GM19397 (cell line): ENCODE data around the gene PEX13.

Experiments
- ATAC-seq: cut with Tn5 transposase; IDR thresholded peaks from one replicate; pipeline ENCODE4 v1.9.1; 2021; ENCODE audit warnings: mild to moderate bottlenecking, moderate library complexity; ENCODE audit not compliant: unreplicated experiment

PEX13 gene

DNA sequence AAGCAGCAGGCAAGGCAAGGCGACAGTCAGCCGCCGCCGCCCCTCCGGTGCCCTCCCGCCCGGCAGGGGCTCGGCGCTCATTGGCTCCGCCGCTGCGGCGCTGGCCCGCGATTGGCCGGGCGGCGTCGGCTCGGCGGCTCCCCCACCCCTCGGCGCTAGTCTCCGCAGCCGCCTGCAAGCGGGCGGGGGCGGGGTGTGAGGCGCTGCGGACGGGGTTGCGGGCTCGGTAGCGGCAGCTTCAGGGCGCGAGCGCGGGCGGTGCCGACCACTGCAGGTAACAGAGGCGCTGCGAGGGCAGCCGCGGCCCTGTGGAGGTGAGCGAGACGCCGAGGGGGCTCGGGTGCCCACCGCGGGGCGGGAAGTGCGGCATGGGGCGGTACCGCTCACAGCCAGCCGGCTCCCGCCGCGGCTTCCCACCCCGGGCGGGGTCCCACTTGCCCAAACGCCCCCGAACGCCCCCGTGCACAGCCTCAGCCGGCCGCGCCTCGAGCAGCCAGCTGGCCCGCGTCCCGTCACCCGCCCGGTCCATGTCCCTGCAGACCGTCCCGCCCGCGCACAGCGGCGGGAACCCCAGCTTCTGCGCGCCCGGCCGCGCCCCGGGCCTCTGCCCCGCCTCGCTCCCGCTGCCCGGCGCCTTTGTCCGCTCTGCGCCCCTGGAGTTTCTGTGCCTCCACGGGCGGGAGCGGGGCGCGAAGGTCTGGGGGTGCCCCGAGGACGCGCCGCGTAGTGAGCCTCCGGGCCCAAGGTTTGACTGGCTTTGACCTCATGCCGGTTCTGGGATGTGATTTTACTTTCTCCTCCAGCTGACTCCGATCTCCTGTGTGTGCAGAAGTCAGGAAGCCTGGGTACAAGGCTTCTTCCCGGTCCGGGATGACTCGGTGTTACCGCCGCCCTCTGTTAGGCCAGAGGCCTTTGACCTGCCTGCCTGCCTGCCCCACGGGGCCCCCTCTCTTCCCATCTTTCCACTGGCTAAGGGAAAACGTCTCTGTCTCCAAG is 48.5 kb downstream of the PEX13 start, which contains the start of gene SANBR:
Gene SANBR (plus strand): TSS at position 158 of the 996 bp plus-strand sequence. CDS start 4,480 bp downstream, outside the sequence.
- ATAC-seq: peak; percentile 98

DNA sequence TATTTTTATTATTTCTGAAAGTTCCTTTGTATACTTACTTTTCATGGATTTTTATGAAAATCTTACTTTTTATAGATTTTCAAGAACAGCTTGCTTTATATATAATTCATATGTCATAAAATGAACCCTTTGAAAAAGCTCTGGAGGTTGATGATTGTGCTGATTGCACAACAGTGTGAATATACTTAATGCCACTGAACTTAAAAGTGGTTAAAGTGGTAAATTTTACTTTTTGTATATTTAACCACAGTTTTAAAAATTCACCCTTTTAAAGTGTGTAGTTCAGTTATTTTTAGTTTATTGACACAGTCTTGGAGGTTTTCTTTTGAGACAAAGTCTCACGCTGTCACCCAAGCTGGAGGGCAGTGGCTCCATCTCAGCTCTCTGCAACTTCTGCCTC is 56.6 kb downstream of the PEX13 start:
- ATAC-seq: no peak

DNA sequence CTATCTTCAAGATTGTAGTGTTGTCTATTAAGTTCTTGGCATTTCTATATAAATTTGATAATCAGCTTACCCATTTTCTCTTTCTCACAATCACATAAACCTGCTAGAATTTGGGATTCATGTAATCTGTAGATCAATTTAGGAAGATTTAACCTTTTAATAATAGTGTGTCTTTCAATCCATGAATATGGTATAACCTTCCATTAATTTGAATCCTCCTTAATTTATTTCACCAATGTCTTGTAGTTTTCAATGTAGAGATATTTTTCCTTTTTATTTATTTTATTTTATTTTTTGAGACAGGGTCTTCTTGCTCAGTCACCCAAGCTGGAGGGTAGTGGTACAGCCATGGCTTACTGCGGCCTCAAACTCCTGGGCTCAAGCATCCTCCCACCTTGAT is 68.4 kb downstream of the PEX13 start:
- ATAC-seq: no peak

DNA sequence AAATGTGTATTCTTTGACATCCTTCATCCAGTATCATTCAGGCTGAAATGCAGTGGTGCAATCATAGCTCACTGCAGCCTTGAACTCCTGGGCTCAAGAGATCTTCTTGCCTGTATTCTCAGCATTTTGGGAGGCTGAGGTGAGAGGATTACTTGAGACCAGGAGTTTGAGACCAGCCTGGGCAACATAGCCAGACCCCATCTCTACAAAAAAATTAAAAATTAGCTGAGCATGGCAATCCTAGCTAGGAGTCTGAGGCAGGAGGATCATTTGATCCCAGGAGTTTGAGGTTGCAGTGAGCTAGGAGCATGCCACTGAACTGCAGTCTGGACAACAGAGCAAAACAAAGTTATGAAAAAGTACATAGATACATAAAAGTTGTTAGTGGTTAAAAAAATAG is 72.3 kb downstream of the PEX13 start:
- ATAC-seq: no peak

DNA sequence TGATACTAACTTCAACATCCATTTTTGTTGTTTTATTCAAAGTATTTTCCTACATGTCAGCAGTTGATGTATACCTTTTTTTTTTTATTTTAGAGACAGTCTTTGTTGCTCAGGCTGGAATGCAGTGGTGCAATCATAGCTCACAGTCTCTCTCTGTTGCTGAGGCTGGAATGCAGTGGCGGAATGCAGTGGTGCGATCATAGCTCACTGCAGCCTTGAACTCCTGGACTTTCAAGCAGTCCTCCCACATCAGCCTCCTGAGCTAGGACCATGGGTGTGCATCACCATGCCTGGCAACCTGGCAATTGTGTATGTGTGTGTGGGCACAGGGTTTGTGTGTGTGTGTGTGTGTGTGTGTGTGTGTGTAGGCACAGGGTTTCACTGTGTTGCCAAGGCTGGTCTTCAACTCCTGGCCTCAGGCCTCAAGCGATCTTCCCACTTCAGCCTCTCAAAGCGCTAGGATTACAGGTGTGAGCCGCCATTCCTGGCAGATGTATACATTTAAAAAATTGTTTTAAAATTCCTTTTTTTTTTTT is 72.9 kb downstream of the PEX13 start:
- no peak for ATAC-seq

DNA sequence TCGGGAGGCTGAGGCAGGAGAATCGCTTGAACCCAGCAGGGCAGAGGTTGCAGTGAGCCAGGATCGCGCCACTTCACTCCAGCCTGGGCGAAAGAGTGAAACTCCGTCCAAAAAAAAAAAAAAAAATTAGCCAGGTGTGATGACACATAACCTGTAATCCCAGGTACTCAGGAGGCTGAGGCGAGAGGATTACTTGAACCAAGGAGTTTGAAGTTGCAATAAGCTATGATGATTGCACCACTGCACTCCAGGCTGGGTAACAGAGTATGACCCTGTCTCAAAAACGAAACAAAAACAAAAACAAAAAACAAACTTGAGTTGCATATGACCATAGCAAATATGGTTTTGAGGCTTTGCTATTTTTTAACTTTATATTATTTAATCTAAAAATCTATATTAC is 74.0 kb downstream of the PEX13 start:
- ATAC-seq: no peak

DNA sequence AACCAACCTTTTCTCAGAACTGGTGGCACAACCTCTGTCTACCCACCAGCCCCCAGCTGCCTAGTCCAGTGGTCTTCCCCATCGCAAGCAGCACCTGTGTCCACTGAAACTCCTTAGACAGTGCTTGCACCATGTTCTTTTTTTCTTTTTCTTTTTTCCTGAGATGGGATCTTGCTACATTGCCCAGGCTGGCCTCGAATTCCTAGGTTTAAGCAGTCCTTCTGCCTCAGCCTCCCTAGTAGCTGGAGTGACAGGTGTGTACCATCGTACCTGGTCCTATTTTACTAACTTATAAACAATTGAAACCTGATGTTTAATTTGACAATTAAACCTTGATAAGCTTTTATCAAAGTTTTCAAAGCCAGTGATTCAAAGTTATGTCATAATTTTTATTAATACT is 78.9 kb downstream of the PEX13 start:
- no peak for ATAC-seq

DNA sequence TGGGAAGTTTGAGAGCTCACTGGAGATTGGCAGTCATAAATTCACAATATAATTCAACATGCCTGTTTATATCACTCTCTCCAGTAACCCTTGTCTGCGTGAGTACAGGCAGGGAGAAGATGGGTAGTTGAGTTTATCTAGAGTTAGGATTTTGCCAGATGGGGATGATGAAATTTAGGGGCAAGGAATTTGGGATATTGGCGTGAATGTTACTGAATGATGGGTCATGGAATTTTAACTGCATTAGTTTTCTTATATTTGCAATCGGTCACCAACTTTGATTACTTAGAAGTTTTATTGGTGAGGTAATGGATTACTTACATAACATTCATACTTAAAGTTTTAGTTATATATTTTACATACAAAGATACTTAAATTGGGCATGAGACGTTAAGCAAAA is 83.3 kb downstream of the PEX13 start:
- no peak for ATAC-seq
